OCI-LY3 (cell line): Measurements from ENCODE around the gene NPNT.

ENCODE experiments used
- CTCF ChIP-seq: fragments of 200-600, 300-600 bp; sonication (generic); IDR thresholded peaks from 2 replicates; pipeline ENCODE4 v1.5.1; 2014; ENCODE audit warnings: antibody characterized with exemption, low read length, low read depth
- EZH2phosphoT487 ChIP-seq: fragments of 200-600 bp; shearing (Covaris generic); IDR thresholded peaks from 2 replicates; pipeline ENCODE4 v1.6.1; 2018; ENCODE audit warnings: antibody characterized with exemption, mixed run types, low read depth

- TF ChIP-seq CTCF (no peak), EZH2phosphoT487 (no peak)
These were observed 48.0 kb downstream of the NPNT start for GRCh38 chr4:105943234-105943633.
